ENCODE measurements around the gene ABHD11. TPM values are rescaled to one million over a fixed set of nuclear protein-coding genes. Genes with fewer than 3 reads are reported as not detected.
A peak's percentile ranks its signal among the peaks of the same experiment; 100 is the strongest.

The ABHD11 gene
- total RNA-seq, 4 donors from 2014 or later = 3.2 to 9.4 (median 7.6) TPM

GRCh38 chr7:73703757-73704639 lies 34.6 kb downstream of the ABHD11 start:
- Histone ChIP-seq H3K27ac (no peak overlapping the region), H3K36me3 (peaks cover 0 to 12% of the 10 kb centered on the region in 2 donors), H3K4me3 (peak overlapping the region in 2 of 4 donors; percentile 10 to 26), H3K9me3 (no peaks in the 10 kb centered on the region), H3K27me3 (no peaks in the 10 kb centered on the region), H3K4me1 (no peaks in the 10 kb centered on the region)
- TF ChIP-seq POLR2A (IDR thresholded peaks at IDR 0.05) = no peak
- TF ChIP-seq, protein P1, sequence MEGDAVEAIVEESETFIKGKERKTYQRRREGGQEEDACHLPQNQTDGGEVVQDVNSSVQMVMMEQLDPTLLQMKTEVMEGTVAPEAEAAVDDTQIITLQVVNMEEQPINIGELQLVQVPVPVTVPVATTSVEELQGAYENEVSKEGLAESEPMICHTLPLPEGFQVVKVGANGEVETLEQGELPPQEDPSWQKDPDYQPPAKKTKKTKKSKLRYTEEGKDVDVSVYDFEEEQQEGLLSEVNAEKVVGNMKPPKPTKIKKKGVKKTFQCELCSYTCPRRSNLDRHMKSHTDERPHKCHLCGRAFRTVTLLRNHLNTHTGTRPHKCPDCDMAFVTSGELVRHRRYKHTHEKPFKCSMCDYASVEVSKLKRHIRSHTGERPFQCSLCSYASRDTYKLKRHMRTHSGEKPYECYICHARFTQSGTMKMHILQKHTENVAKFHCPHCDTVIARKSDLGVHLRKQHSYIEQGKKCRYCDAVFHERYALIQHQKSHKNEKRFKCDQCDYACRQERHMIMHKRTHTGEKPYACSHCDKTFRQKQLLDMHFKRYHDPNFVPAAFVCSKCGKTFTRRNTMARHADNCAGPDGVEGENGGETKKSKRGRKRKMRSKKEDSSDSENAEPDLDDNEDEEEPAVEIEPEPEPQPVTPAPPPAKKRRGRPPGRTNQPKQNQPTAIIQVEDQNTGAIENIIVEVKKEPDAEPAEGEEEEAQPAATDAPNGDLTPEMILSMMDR (IDR thresholded peaks at IDR 0.05 in 4 of 5, conservative IDR thresholded peaks at IDR 0.05 in 1 of 5) = no peak
- in situ Hi-C loops (cut with MboI; ENCODE audit: low sequenced_read_pairs in 4 of 4) (no loop called here), intact Hi-C loops (cut with DNase I; ENCODE audit: low total_unique reads) (no loop called here)
- DNase-seq (no peak), ATAC-seq (peak; percentile 40 to 63)

- Histone ChIP-seq H3K27ac (no peak overlapping the region), H3K9me3 (no peaks in the 10 kb centered on the region), H3K27me3 (no peaks in the 10 kb centered on the region), H3K4me3 (no peak overlapping the region), H3K4me1 (no peaks in the 10 kb centered on the region), H3K36me3 (peaks cover 0 to 17% of the 10 kb centered on the region in 2 donors)
- ATAC-seq (no peak), DNase-seq (no peak)
- TF ChIP-seq, protein P1 (IDR thresholded peaks at IDR 0.05 in 4 of 5, conservative IDR thresholded peaks at IDR 0.05 in 1 of 5) = no peak
- TF ChIP-seq POLR2A (IDR thresholded peaks at IDR 0.05) = no peak
- intact Hi-C loops (cut with DNase I; ENCODE audit: low total_unique reads) (no loop called here), in situ Hi-C loops (cut with MboI; ENCODE audit: low sequenced_read_pairs in 4 of 4) (no loop called here)
Measured at GRCh38 chr7:73703225-73703624, 35.4 kb downstream of the ABHD11 start.

GRCh38 chr7:73702665-73703064 lies 35.9 kb downstream of the ABHD11 start:
- H3K4me1 ChIP-seq = no peaks in the 10 kb centered on the region
- intact Hi-C loops (cut with DNase I; ENCODE audit: low total_unique reads) (no loop called here), in situ Hi-C loops (cut with MboI; ENCODE audit: low sequenced_read_pairs in 4 of 4) (no loop called here)
- peaks cover 0 to 22% of the 10 kb centered on the region in 2 donors for H3K36me3 ChIP-seq
- no peaks in the 10 kb centered on the region for H3K9me3 ChIP-seq
- DNase-seq (no peak), ATAC-seq (no peak)
- no peak overlapping the region for H3K4me3 ChIP-seq
- H3K27me3 ChIP-seq = no peaks in the 10 kb centered on the region
- H3K27ac ChIP-seq = no peak overlapping the region
- TF ChIP-seq, protein P1 (IDR thresholded peaks at IDR 0.05 in 4 of 5, conservative IDR thresholded peaks at IDR 0.05 in 1 of 5) = no peak
- TF ChIP-seq POLR2A (IDR thresholded peaks at IDR 0.05) = no peak

DNA sequence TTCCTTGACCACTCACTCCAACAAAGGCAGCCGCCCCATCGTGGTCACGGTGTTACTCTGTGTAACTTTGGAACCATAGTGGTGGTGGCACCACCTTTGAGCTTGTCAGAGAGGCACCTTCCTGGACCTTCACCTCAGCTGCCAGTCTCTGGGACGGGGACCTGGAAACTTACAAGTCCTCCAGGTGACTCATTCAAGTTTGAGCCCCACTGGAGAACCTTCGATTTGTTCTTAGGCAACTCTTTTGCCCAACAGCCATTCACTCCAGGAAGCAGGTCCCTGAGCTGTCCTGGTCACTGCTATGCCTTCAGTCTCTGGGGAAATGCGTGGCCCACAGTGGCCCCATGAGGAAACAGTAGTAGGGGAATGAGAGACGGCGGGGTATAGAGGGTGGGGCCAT lies 36.4 kb downstream of the ABHD11 start:
- Histone ChIP-seq H3K9me3 (no peaks in the 10 kb centered on the region), H3K4me3 (no peak overlapping the region), H3K36me3 (peaks cover 0 to 27% of the 10 kb centered on the region in 2 donors), H3K27me3 (no peaks in the 10 kb centered on the region), H3K27ac (no peak overlapping the region), H3K4me1 (no peaks in the 10 kb centered on the region)
- in situ Hi-C loops (cut with MboI; ENCODE audit: low sequenced_read_pairs in 4 of 4) (no loop called here), intact Hi-C loops (cut with DNase I; ENCODE audit: low total_unique reads) (no loop called here)
- ATAC-seq (no peak), DNase-seq (no peak)
- TF ChIP-seq, protein P1 (IDR thresholded peaks at IDR 0.05 in 4 of 5, conservative IDR thresholded peaks at IDR 0.05 in 1 of 5) = no peak
- no peak for TF ChIP-seq POLR2A (IDR thresholded peaks at IDR 0.05)
